Neural cell (in vitro differentiated cells): ENCODE results near the gene CCDC87. TPM values are rescaled to one million over a fixed set of nuclear protein-coding genes. Genes with fewer than 3 reads are reported as not detected.
"Not testable (repeated sequence)": the region's sequence is repeated elsewhere in the genome, so short reads cannot be mapped to it uniquely, and the experiment has no call there.

ENCODE experiments used
- H2AFZ ChIP-seq: fragments of 200-600, 300-800 bp; sonication (generic), shearing (Covaris generic); 2 replicates; pipeline ENCODE4 v1.6.0; 2014; ENCODE audit warnings: low read depth, mild to moderate bottlenecking, antibody characterized with exemption, low read length, moderate library complexity
- H3F3A ChIP-seq: fragments of 200-600 bp; shearing (Covaris generic); 2 replicates; pipeline ENCODE4 v1.6.1; 2016; ENCODE audit warnings: mild to moderate bottlenecking, moderate library complexity, mixed read lengths, antibody characterized with exemption, low read length; ENCODE audit not compliant: insufficient read depth, poor library complexity, severe bottlenecking
- H3K27ac ChIP-seq: fragments of 200-600, 300-800 bp; sonication (generic), shearing (Covaris generic); 2 replicates; pipeline ENCODE4 v1.5.1; 2014; ENCODE audit warnings: mild to moderate bottlenecking, low read length, moderate library complexity
- H3K27me3 ChIP-seq: fragments of 300-800, 200-600 bp; sonication (generic), shearing (Covaris generic); 2 replicates; pipeline ENCODE4 v1.6.0; 2014; ENCODE audit warnings: mild to moderate bottlenecking, low read depth, low read length, moderate library complexity; ENCODE audit not compliant: insufficient read depth
- H3K36me3 ChIP-seq: fragments of 300-800, 200-600 bp; sonication (generic), shearing (Covaris generic); 2 replicates; pipeline ENCODE4 v1.5.1; 2014; ENCODE audit warnings: mild to moderate bottlenecking, antibody characterized with exemption, low read length, moderate library complexity; ENCODE audit not compliant: insufficient read depth
- H3K4me2 ChIP-seq: fragments of 300-800, 200-600 bp; sonication (generic), shearing (Covaris generic); 2 replicates; pipeline ENCODE4 v1.6.0; 2014; ENCODE audit warnings: mild to moderate bottlenecking, low read length
- H3K4me3 ChIP-seq: fragments of 300-800, 200-600 bp; sonication (generic), shearing (Covaris generic); 2 replicates; pipeline ENCODE4 v1.5.1; 2014; ENCODE audit warnings: mild to moderate bottlenecking, low read length, moderate library complexity
- H3K79me2 ChIP-seq: fragments of 200-600 bp; shearing (Covaris generic); replicated peaks from 2 replicates; pipeline ENCODE4 v1.6.0; 2014; ENCODE audit warnings: mild to moderate bottlenecking, low read length, moderate library complexity; ENCODE audit not compliant: insufficient read depth
- H3K9ac ChIP-seq: fragments of 300-800, 200-600 bp; sonication (generic), shearing (Covaris generic); 2 replicates; pipeline ENCODE4 v1.6.1; 2016; ENCODE audit warnings: mild to moderate bottlenecking, low read length, mixed read lengths
- H3K9me2 ChIP-seq: fragments of 200-600 bp; shearing (Covaris generic); 2 replicates; pipeline ENCODE4 v1.6.1; 2016; ENCODE audit warnings: mild to moderate bottlenecking, low read length, mixed read lengths; ENCODE audit not compliant: insufficient read depth
- H3K9me3 ChIP-seq: fragments of 200-600, 300-800 bp; sonication (generic), shearing (Covaris generic); 2 replicates; pipeline ENCODE4 v1.6.1; 2016; ENCODE audit warnings: mild to moderate bottlenecking, mixed run types, low read length, moderate library complexity, mixed read lengths
- H4K20me1 ChIP-seq: fragments of 200-600 bp; shearing (Covaris generic); 2 replicates; pipeline ENCODE4 v1.6.1; 2016; ENCODE audit warnings: mild to moderate bottlenecking, mixed run types; ENCODE audit not compliant: insufficient read depth
- EP300 ChIP-seq: fragments of 450-650 bp; conservative IDR thresholded peaks from 2 replicates; pipeline ENCODE4 v1.6.1; 2014; ENCODE audit warnings: antibody characterized with exemption, mild to moderate bottlenecking, moderate library complexity; ENCODE audit not compliant: poor library complexity, severe bottlenecking
- EZH2 ChIP-seq: fragments of 200-600, 300-800 bp; shearing (Covaris generic), sonication (generic); IDR thresholded peaks from 2 replicates; pipeline ENCODE4 v1.6.1; 2014; ENCODE audit warnings: antibody characterized with exemption, low read length, borderline replicate concordance, mild to moderate bottlenecking; ENCODE audit not compliant: insufficient read depth, poor library complexity, severe bottlenecking
- MXI1 ChIP-seq: fragments of 450-650 bp; conservative IDR thresholded peaks from 2 replicates; pipeline ENCODE4 v1.6.1; 2014; ENCODE audit warnings: antibody characterized with exemption, mild to moderate bottlenecking; ENCODE audit not compliant: poor library complexity, severe bottlenecking
- POLR2AphosphoS5 ChIP-seq: IDR thresholded peaks from 2 replicates; pipeline ENCODE4 v1.6.1; 2012
- RAD21 ChIP-seq: fragments of 450-650 bp; conservative IDR thresholded peaks from 2 replicates; pipeline ENCODE4 v1.6.1; 2014; ENCODE audit warnings: antibody characterized with exemption, mild to moderate bottlenecking, moderate library complexity
- SMC3 ChIP-seq: fragments of 450-650 bp; conservative IDR thresholded peaks from 2 replicates; pipeline ENCODE4 v1.6.1; 2014; ENCODE audit warnings: antibody characterized with exemption, mild to moderate bottlenecking, moderate library complexity; ENCODE audit not compliant: poor library complexity
- TAF1 ChIP-seq: IDR thresholded peaks from 2 replicates; pipeline ENCODE4 v1.6.1; 2012; ENCODE audit warnings: low read depth
- polyA plus RNA-seq: library from polyadenylated mRNA; depleted of rRNA; stranded (reverse); fragments of >200 nt; gene quantifications from 2 replicates; pipeline ENCODE4 v1.2.3, GENCODE V29; 2014
- TF ChIP-seq, protein P1 (sequence below): IDR thresholded peaks from 2 replicates; pipeline ENCODE4 v1.6.1; 2012; ENCODE audit warnings: borderline replicate concordance
- TF ChIP-seq, protein P2 (sequence below): fragments of 450-650 bp; IDR thresholded peaks from 2 replicates; pipeline ENCODE4 v1.5.1; 2014; ENCODE audit warnings: antibody characterized with exemption, mild to moderate bottlenecking, moderate library complexity; ENCODE audit not compliant: poor library complexity, severe bottlenecking

The CCDC87 gene
- polyA plus RNA-seq, 1 donor from 2014 or later, result not detected

DNA sequence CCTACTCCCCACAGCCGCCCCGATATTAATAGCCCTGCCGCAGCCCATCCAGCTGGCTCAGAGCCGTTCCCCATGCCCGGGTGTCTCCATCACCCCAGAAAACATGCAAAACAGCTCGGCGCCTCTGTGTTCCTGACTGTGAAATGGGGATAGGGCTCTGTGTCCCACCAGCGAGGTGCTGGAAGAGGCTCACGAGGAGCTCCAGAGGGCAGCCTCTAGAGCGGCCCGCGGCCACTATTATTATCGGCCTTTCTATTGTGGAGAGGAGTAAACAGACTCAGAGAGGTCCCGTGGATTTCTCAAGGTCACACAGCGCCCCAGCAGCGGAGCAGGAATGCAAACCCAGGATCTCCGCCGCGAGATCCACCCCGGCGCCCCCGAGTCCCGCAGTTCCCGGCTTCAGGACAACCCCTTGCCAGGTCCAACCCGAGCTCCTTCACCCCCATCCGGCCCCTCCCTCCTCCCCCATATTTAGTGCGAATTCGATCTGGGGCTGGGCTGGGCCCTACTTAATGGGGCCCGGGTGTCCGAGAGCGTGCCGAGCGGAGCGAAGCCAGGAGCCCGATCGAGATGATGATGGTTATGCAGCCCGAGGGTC lies 46.4 kb downstream of the CCDC87 start, which contains the start of gene ACTN3:
ACTN3 (plus strand) TSS at position 536 of the 598 bp plus-strand sequence; CDS start at position 571, 35 bp downstream.
- TF ChIP-seq, protein P1, sequence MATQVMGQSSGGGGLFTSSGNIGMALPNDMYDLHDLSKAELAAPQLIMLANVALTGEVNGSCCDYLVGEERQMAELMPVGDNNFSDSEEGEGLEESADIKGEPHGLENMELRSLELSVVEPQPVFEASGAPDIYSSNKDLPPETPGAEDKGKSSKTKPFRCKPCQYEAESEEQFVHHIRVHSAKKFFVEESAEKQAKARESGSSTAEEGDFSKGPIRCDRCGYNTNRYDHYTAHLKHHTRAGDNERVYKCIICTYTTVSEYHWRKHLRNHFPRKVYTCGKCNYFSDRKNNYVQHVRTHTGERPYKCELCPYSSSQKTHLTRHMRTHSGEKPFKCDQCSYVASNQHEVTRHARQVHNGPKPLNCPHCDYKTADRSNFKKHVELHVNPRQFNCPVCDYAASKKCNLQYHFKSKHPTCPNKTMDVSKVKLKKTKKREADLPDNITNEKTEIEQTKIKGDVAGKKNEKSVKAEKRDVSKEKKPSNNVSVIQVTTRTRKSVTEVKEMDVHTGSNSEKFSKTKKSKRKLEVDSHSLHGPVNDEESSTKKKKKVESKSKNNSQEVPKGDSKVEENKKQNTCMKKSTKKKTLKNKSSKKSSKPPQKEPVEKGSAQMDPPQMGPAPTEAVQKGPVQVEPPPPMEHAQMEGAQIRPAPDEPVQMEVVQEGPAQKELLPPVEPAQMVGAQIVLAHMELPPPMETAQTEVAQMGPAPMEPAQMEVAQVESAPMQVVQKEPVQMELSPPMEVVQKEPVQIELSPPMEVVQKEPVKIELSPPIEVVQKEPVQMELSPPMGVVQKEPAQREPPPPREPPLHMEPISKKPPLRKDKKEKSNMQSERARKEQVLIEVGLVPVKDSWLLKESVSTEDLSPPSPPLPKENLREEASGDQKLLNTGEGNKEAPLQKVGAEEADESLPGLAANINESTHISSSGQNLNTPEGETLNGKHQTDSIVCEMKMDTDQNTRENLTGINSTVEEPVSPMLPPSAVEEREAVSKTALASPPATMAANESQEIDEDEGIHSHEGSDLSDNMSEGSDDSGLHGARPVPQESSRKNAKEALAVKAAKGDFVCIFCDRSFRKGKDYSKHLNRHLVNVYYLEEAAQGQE, result peak; percentile 27
- TF ChIP-seq MXI1 (no peak), RAD21 (no peak)
- Histone ChIP-seq H3K27ac (no peak within 1 kb of the TSS), H3K79me2 (no peaks in the 10 kb centered on the region)

DNA sequence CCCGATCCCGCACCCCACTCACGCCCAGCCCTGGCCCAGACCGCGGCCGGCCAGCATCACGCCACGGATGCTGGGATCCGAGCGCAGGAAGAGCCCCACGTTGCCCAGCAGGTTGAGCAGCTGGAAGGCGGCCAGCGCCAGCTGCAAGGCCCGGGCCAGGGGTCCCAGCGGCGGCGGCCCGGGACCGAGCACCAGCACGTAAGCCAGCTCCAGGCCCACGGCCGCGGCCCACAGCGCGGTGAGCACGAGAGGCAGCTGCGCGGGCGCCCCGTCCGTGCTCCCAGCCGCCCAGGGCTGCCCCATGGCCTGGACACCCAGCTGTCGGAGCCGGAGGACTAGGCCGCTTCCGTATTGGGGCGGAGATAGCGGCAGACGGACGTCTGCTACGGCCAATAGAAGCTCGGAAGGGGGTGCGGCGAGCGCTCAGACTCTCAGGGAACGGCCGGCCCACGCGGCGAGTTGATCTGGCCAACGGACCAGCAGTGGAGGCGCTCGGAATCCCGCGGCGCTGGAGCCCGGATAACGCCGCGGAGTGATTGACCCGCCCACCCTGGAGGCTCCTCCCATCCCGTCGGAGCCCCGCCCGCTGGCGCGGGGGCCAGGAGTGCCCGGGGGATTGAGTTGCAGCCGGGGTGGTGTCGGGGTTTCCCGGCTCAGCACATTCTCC lies 47.0 kb downstream of the CCDC87 start, which contains the start of gene ZDHHC24:
ZDHHC24 (minus strand) TSS at position 348 of the 667 bp plus-strand sequence; CDS start at position 303, 45 bp downstream.
- Histone ChIP-seq H3K9me3 (no peaks in the 10 kb centered on the region), H3K9ac (peak within 1 kb of the TSS; percentile 86), H3K4me2 (peak within 1 kb of the TSS; percentile 87), H3F3A (no peaks in the 10 kb centered on the region), H3K27ac (no peak within 1 kb of the TSS), H2AFZ (peak within 1 kb of the TSS; percentile 48), H3K36me3 (no peaks in the 10 kb centered on the region), H3K9me2 (no peaks in the 10 kb centered on the region), H3K27me3 (no peaks in the 10 kb centered on the region), H3K4me3 (peak within 1 kb of the TSS; percentile 81), H4K20me1 (no peaks in the 10 kb centered on the region), H3K79me2 (no peaks in the 10 kb centered on the region)
- TF ChIP-seq, protein P1, result no peak
- TF ChIP-seq, protein P2, sequence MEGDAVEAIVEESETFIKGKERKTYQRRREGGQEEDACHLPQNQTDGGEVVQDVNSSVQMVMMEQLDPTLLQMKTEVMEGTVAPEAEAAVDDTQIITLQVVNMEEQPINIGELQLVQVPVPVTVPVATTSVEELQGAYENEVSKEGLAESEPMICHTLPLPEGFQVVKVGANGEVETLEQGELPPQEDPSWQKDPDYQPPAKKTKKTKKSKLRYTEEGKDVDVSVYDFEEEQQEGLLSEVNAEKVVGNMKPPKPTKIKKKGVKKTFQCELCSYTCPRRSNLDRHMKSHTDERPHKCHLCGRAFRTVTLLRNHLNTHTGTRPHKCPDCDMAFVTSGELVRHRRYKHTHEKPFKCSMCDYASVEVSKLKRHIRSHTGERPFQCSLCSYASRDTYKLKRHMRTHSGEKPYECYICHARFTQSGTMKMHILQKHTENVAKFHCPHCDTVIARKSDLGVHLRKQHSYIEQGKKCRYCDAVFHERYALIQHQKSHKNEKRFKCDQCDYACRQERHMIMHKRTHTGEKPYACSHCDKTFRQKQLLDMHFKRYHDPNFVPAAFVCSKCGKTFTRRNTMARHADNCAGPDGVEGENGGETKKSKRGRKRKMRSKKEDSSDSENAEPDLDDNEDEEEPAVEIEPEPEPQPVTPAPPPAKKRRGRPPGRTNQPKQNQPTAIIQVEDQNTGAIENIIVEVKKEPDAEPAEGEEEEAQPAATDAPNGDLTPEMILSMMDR, result no peak
- TF ChIP-seq SMC3 (peak; percentile 54), MXI1 (peak; percentile 75), POLR2AphosphoS5 (peak; percentile 56), TAF1 (peak; percentile 69), EZH2 (no peak), RAD21 (peak; percentile 47), EP300 (no peak)

More for the DNA sequence above, 46.4 kb downstream of the CCDC87 start, which contains the start of gene ACTN3:
- Histone ChIP-seq H3K36me3 (no peaks in the 10 kb centered on the region), H3K4me2 (peak within 1 kb of the TSS; percentile 87), H3F3A (no peaks in the 10 kb centered on the region), H2AFZ (peak within 1 kb of the TSS; percentile 48), H3K9me3 (no peaks in the 10 kb centered on the region), H3K9me2 (no peaks in the 10 kb centered on the region), H4K20me1 (no peaks in the 10 kb centered on the region), H3K9ac (peak within 1 kb of the TSS; percentile 86), H3K4me3 (peak within 1 kb of the TSS; percentile 81), H3K27me3 (no peaks in the 10 kb centered on the region)

DNA sequence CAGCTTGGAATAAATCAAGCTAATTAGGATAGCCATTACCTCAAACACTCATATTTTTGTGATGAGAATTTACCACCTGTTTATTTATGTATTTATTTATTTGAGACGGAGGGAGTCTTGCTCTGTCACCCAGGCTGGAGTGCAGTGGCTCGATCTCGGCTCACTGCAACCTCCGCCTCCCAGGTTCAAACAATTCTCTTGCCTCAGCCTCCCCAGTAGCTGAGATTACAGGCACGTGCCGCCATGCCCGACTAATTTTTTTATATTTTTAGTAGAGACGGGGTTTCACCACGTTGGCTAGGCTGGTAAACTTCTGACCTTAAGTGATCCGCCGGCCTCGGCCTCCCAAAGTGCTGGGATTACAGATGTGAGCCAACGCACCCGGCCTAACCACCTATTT lies 47.9 kb downstream of the CCDC87 start:
- not testable (repeated sequence) for H4K20me1 ChIP-seq, H3K9me3 ChIP-seq, H3F3A ChIP-seq, H3K27me3 ChIP-seq, H3K9me2 ChIP-seq, H3K27ac ChIP-seq, H3K79me2 ChIP-seq, H3K36me3 ChIP-seq, H2AFZ ChIP-seq
- peak overlapping the region; percentile 81 for H3K4me3 ChIP-seq
- H3K9ac ChIP-seq, result peak overlapping the region; percentile 86
- peak overlapping the region; percentile 87 for H3K4me2 ChIP-seq
